Fibroblast of lung (primary cell): ENCODE measurements around the gene MYMX. TPM values are rescaled to one million over a fixed set of nuclear protein-coding genes. Genes with fewer than 3 reads are reported as not detected.

Experiments
- DNase-seq, 2 donors: peaks; one replicate each; pipeline versions ENCODE4 v3.0.0 to v3.0.0-alpha.2; 2010; ENCODE audit warnings: low read depth in 2 of 2
- H2AFZ ChIP-seq: 2 replicates; pipeline ENCODE4 v1.5.1; 2012; ENCODE audit warnings: low read length, control low read depth, inconsistent platforms
- H3K27ac ChIP-seq: 2 replicates; pipeline ENCODE4 v1.5.1; 2011; ENCODE audit warnings: low read length, control low read depth; ENCODE audit not compliant: insufficient read depth
- H3K27me3 ChIP-seq: 2 replicates; pipeline ENCODE4 v1.5.1; 2011; ENCODE audit warnings: mild to moderate bottlenecking, low read length; ENCODE audit not compliant: control insufficient read depth, insufficient read depth
- H3K36me3 ChIP-seq: 2 replicates; pipeline ENCODE4 v1.5.1; 2011; ENCODE audit warnings: low read length; ENCODE audit not compliant: control insufficient read depth, insufficient read depth
- H3K4me1 ChIP-seq: 2 replicates; pipeline ENCODE4 v1.5.1; 2011; ENCODE audit warnings: low read length; ENCODE audit not compliant: control insufficient read depth, insufficient read depth; ENCODE audit errors: extremely low read depth
- H3K4me2 ChIP-seq: 2 replicates; pipeline ENCODE4 v1.5.1; 2011; ENCODE audit warnings: low read length, control low read depth; ENCODE audit not compliant: insufficient read depth; ENCODE audit errors: extremely low read depth
- H3K4me3 ChIP-seq, 4 experiments: fragments of 200-600 bp in 1 of 4; sonication (generic) in 1 of 4; replicated peaks in 1 of 4; 2 replicates each; pipeline ENCODE4 v1.5.1; 2011 to 2016; ENCODE audit warnings: low read length in 4 of 4, low read depth in 3 of 4, mild to moderate bottlenecking in 3 of 4, control low read depth in 2 of 4, inconsistent platforms in 1 of 4, mixed read lengths in 1 of 4; ENCODE audit not compliant: insufficient read depth in 1 of 4; ENCODE audit errors: control extremely low read depth in 1 of 4
- H3K79me2 ChIP-seq: 2 replicates; pipeline ENCODE4 v1.5.1; 2012; ENCODE audit warnings: mild to moderate bottlenecking, low read length, inconsistent platforms; ENCODE audit not compliant: control insufficient read depth, insufficient read depth
- H3K9ac ChIP-seq: 2 replicates; pipeline ENCODE4 v1.5.1; 2011; ENCODE audit warnings: mild to moderate bottlenecking, low read length, control low read depth; ENCODE audit not compliant: insufficient read depth
- H3K9me3 ChIP-seq: 2 replicates; pipeline ENCODE4 v1.5.1; 2012; ENCODE audit warnings: low read depth, low read length; ENCODE audit not compliant: control insufficient read depth, insufficient read depth
- H4K20me1 ChIP-seq: 2 replicates; pipeline ENCODE4 v1.5.1; 2011; ENCODE audit warnings: low read length; ENCODE audit not compliant: control insufficient read depth, insufficient read depth; ENCODE audit errors: extremely low read depth
- CTCF ChIP-seq, 2 donors: IDR thresholded peaks in 1 of 2; conservative IDR thresholded peaks in 1 of 2; 1 replicate in 1 of 2; 2 replicates in 1 of 2; pipeline ENCODE4 v1.5.1; 2011 to 2012; ENCODE audit warnings: low read length in 2 of 2, control low read depth in 1 of 2, inconsistent platforms in 1 of 2, low read depth in 1 of 2, mild to moderate bottlenecking in 1 of 2
- EZH2 ChIP-seq: IDR thresholded peaks from 2 replicates; pipeline ENCODE4 v1.5.1; 2012; ENCODE audit warnings: low read length, control low read depth, mild to moderate bottlenecking; ENCODE audit errors: missing control alignments
- polyA plus RNA-seq, 2 donors: library from polyadenylated mRNA; depleted of rRNA in 1 of 2; stranded (reverse) in 1 of 2; unstranded in 1 of 2; fragments of >200 nt; gene quantifications; 2 replicates each; pipeline ENCODE4 v1.2.1, GENCODE V29; 2011 to 2012; ENCODE audit warnings: missing spikeins in 1 of 2
- total RNA-seq: library from RNA; depleted of rRNA; stranded (reverse); fragments of >200 nt; gene quantifications from 2 replicates; pipeline ENCODE4 v1.2.1, GENCODE V29; 2014

The MYMX gene
- total and polyA plus RNA-seq, 2 donors (not counting 1 experiment from before 2014, with no cell fraction given), result not detected

GRCh38 chr6:44227148-44227793 lies 10.5 kb downstream of the MYMX start:
- H3K4me3 ChIP-seq, result no peak overlapping the region
- H3K9ac ChIP-seq, result no peak overlapping the region
- DNase-seq, result no peak
- peaks cover 4% of the 10 kb centered on the region for H3K79me2 ChIP-seq
- H3K27ac ChIP-seq, result no peak overlapping the region
- H3K9me3 ChIP-seq, result no peaks in the 10 kb centered on the region
- no peaks in the 10 kb centered on the region for H4K20me1 ChIP-seq
- H3K36me3 ChIP-seq, result peaks cover 5% of the 10 kb centered on the region
- no peak overlapping the region for H3K4me2 ChIP-seq
- peaks cover 12% of the 10 kb centered on the region for H3K4me1 ChIP-seq
- no peak for TF ChIP-seq CTCF (conservative IDR thresholded peaks at IDR 0.05 in 1 of 2, IDR thresholded peaks at IDR 0.05 in 1 of 2; ENCODE audit: low read depth in 1 of 2, low read length in 2 of 2)
- no peak for TF ChIP-seq EZH2
- H2AFZ ChIP-seq, result no peak overlapping the region
- no peaks in the 10 kb centered on the region for H3K27me3 ChIP-seq

- Histone ChIP-seq H3K4me1 (peaks cover 12% of the 10 kb centered on the region), H3K27me3 (no peaks in the 10 kb centered on the region)
Measured at GRCh38 chr6:44228031-44228430, 11.3 kb downstream of the MYMX start.

GRCh38 chr6:44228433-44228832 lies 11.7 kb downstream of the MYMX start:
- H3K9me3 ChIP-seq, result no peaks in the 10 kb centered on the region
- H4K20me1 ChIP-seq, result no peaks in the 10 kb centered on the region
- H3K27me3 ChIP-seq, result no peaks in the 10 kb centered on the region
- peaks cover 6% of the 10 kb centered on the region for H3K36me3 ChIP-seq
- peaks cover 12% of the 10 kb centered on the region for H3K4me1 ChIP-seq
- H3K27ac ChIP-seq, result no peak overlapping the region
- no peak overlapping the region for H3K4me2 ChIP-seq
- peaks cover 4% of the 10 kb centered on the region for H3K79me2 ChIP-seq
- no peak overlapping the region for H3K9ac ChIP-seq
- no peak for TF ChIP-seq EZH2
- no peak for TF ChIP-seq CTCF (conservative IDR thresholded peaks at IDR 0.05 in 1 of 2, IDR thresholded peaks at IDR 0.05 in 1 of 2; ENCODE audit: low read depth in 1 of 2, low read length in 2 of 2)
- H3K4me3 ChIP-seq, result no peak overlapping the region
- DNase-seq, result no peak
- H2AFZ ChIP-seq, result no peak overlapping the region

More at GRCh38 chr6:44228031-44228430, 11.3 kb downstream of the MYMX start:
- no peak overlapping the region for H3K4me3 ChIP-seq
- no peak overlapping the region for H3K4me2 ChIP-seq
- H2AFZ ChIP-seq, result no peak overlapping the region
- DNase-seq, result no peak
- no peaks in the 10 kb centered on the region for H3K9me3 ChIP-seq
- TF ChIP-seq EZH2, result no peak
- no peak for TF ChIP-seq CTCF (conservative IDR thresholded peaks at IDR 0.05 in 1 of 2, IDR thresholded peaks at IDR 0.05 in 1 of 2; ENCODE audit: low read depth in 1 of 2, low read length in 2 of 2)
- H3K79me2 ChIP-seq, result peaks cover 4% of the 10 kb centered on the region
- no peak overlapping the region for H3K27ac ChIP-seq
- no peaks in the 10 kb centered on the region for H4K20me1 ChIP-seq
- no peak overlapping the region for H3K9ac ChIP-seq
- H3K36me3 ChIP-seq, result peaks cover 6% of the 10 kb centered on the region
